Measurements from ENCODE around the gene IGSF5.

DNA sequence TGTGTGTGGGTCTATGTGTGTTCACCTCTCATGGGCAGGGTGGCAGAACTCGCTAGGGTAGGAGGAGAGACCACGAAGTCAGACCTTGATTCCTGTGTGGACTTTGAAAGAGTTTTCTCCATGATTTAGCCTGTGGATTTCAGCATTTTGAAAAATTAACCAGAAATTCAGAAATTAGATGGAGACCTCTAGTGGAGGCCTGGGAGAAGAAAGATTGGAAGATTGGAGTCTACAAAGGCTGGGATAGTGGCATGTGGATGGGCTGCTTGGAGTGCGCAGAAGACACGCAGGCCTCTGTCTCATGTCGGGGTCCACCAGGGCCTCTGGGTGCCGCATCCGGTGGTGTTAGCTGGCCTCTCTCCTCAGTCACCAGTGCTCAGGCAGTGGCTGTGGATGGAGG is 18.9 kb upstream of the IGSF5 start:
- no peak for TF ChIP-seq POLR2A (IDR thresholded peaks at IDR 0.05)
- TF ChIP-seq, protein P1, sequence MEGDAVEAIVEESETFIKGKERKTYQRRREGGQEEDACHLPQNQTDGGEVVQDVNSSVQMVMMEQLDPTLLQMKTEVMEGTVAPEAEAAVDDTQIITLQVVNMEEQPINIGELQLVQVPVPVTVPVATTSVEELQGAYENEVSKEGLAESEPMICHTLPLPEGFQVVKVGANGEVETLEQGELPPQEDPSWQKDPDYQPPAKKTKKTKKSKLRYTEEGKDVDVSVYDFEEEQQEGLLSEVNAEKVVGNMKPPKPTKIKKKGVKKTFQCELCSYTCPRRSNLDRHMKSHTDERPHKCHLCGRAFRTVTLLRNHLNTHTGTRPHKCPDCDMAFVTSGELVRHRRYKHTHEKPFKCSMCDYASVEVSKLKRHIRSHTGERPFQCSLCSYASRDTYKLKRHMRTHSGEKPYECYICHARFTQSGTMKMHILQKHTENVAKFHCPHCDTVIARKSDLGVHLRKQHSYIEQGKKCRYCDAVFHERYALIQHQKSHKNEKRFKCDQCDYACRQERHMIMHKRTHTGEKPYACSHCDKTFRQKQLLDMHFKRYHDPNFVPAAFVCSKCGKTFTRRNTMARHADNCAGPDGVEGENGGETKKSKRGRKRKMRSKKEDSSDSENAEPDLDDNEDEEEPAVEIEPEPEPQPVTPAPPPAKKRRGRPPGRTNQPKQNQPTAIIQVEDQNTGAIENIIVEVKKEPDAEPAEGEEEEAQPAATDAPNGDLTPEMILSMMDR (IDR thresholded peaks at IDR 0.05): peak in 1 of 7 experiments; percentile 5
